Activated T-cell treated with anti-CD3 and anti-CD28 coated beads, Interleukin-2, amount 50 U/mL, for 24 hours (primary cell): ENCODE results near the gene CNOT10.
"Not testable (repeated sequence)": the region's sequence is repeated elsewhere in the genome, so short reads cannot be mapped to it uniquely, and the experiment has no call there.

ENCODE experiments used
- DNase-seq: peaks from one replicate; pipeline ENCODE4 v3.0.0-alpha.2; 2020
- H3K27ac Mint-ChIP-seq: 2 replicates; pipeline ENCODE4 v1.8.0; 2020; ENCODE audit warnings: mild to moderate bottlenecking, mixed read lengths
- H3K27me3 Mint-ChIP-seq: 2 replicates; pipeline ENCODE4 v1.8.0; 2020; ENCODE audit warnings: mixed read lengths
- H3K36me3 Mint-ChIP-seq: 2 replicates; pipeline ENCODE4 v1.8.0; 2020; ENCODE audit warnings: low read depth, mixed read lengths
- H3K4me1 Mint-ChIP-seq: 2 replicates; pipeline ENCODE4 v1.8.0; 2020; ENCODE audit warnings: low read depth, mixed read lengths
- H3K4me3 Mint-ChIP-seq: 2 replicates; pipeline ENCODE4 v1.8.0; 2020; ENCODE audit warnings: mild to moderate bottlenecking, moderate library complexity, mixed read lengths
- H3K9me3 Mint-ChIP-seq: 2 replicates; pipeline ENCODE4 v1.8.0; 2020; ENCODE audit warnings: mixed read lengths

The CNOT10 gene

GRCh38 chr3:32758375-32758753 is 73.4 kb downstream of the CNOT10 start:
- no peaks in the 10 kb centered on the region for H3K9me3 Mint-ChIP-seq
- H3K27ac Mint-ChIP-seq = peak overlapping the region; percentile 0
- H3K4me1 Mint-ChIP-seq = peaks cover 8% of the 10 kb centered on the region
- DNase-seq = no peak
- H3K36me3 Mint-ChIP-seq = peaks cover 52% of the 10 kb centered on the region
- H3K4me3 Mint-ChIP-seq = no peak overlapping the region
- no peaks in the 10 kb centered on the region for H3K27me3 Mint-ChIP-seq

- H3K4me3 Mint-ChIP-seq = no peak overlapping the region
- no peaks in the 10 kb centered on the region for H3K27me3 Mint-ChIP-seq
- H3K27ac Mint-ChIP-seq = no peak overlapping the region
- peaks cover 8% of the 10 kb centered on the region for H3K4me1 Mint-ChIP-seq
- H3K9me3 Mint-ChIP-seq = no peaks in the 10 kb centered on the region
- DNase-seq = no peak
- peaks cover 52% of the 10 kb centered on the region for H3K36me3 Mint-ChIP-seq
Observed at GRCh38 chr3:32759342-32759741, 74.4 kb downstream of the CNOT10 start.

- Mint-ChIP-seq H3K36me3 (peaks cover 69% of the 10 kb centered on the region), H3K9me3 (no peaks in the 10 kb centered on the region), H3K27ac (no peak overlapping the region), H3K4me3 (no peak overlapping the region), H3K27me3 (no peaks in the 10 kb centered on the region), H3K4me1 (no peaks in the 10 kb centered on the region)
- no peak for DNase-seq
Observed at GRCh38 chr3:32764481-32764880, 79.5 kb downstream of the CNOT10 start.

GRCh38 chr3:32778389-32778788 is 93.4 kb downstream of the CNOT10 start:
- Mint-ChIP-seq H3K9me3 (no peaks in the 10 kb centered on the region), H3K4me1 (peaks cover 16% of the 10 kb centered on the region), H3K27ac (no peak overlapping the region), H3K4me3 (no peak overlapping the region), H3K36me3 (peaks cover 26% of the 10 kb centered on the region), H3K27me3 (peaks cover 19% of the 10 kb centered on the region)
- no peak for DNase-seq

GRCh38 chr3:32780071-32780734 is 95.2 kb downstream of the CNOT10 start:
- no peak for DNase-seq
- Mint-ChIP-seq H3K27ac (no peak overlapping the region), H3K4me1 (peaks cover 16% of the 10 kb centered on the region), H3K27me3 (peaks cover 19% of the 10 kb centered on the region), H3K36me3 (peaks cover 10% of the 10 kb centered on the region), H3K9me3 (no peaks in the 10 kb centered on the region), H3K4me3 (peak overlapping the region; percentile 82)

- H3K9me3 Mint-ChIP-seq = no peaks in the 10 kb centered on the region
- peaks cover 16% of the 10 kb centered on the region for H3K4me1 Mint-ChIP-seq
- peaks cover 19% of the 10 kb centered on the region for H3K27me3 Mint-ChIP-seq
- peak overlapping the region; percentile 82 for H3K4me3 Mint-ChIP-seq
- H3K27ac Mint-ChIP-seq = peak overlapping the region; percentile 20
- DNase-seq = no peak
- peaks cover 6% of the 10 kb centered on the region for H3K36me3 Mint-ChIP-seq
Observed at GRCh38 chr3:32780735-32781210, 95.8 kb downstream of the CNOT10 start.

GRCh38 chr3:32781211-32781968 is 96.4 kb downstream of the CNOT10 start:
- peak overlapping the region; percentile 82 for H3K4me3 Mint-ChIP-seq
- DNase-seq = peak; percentile 85
- no peaks in the 10 kb centered on the region for H3K36me3 Mint-ChIP-seq
- no peaks in the 10 kb centered on the region for H3K9me3 Mint-ChIP-seq
- H3K27ac Mint-ChIP-seq = peak overlapping the region; percentile 20
- H3K4me1 Mint-ChIP-seq = peaks cover 16% of the 10 kb centered on the region
- peaks cover 19% of the 10 kb centered on the region for H3K27me3 Mint-ChIP-seq

- Mint-ChIP-seq H3K27me3 (peaks cover 19% of the 10 kb centered on the region), H3K4me1 (peaks cover 16% of the 10 kb centered on the region)
- not testable (repeated sequence) for H3K27ac Mint-ChIP-seq, H3K4me3 Mint-ChIP-seq, H3K9me3 Mint-ChIP-seq, DNase-seq, H3K36me3 Mint-ChIP-seq
Observed at GRCh38 chr3:32781969-32782270, 96.9 kb downstream of the CNOT10 start.

- Mint-ChIP-seq H3K36me3 (no peaks in the 10 kb centered on the region), H3K4me1 (peaks cover 16% of the 10 kb centered on the region), H3K9me3 (no peaks in the 10 kb centered on the region), H3K27me3 (peaks cover 19% of the 10 kb centered on the region), H3K4me3 (no peak overlapping the region), H3K27ac (no peak overlapping the region)
- no peak for DNase-seq
Observed at GRCh38 chr3:32782407-32782806, 97.4 kb downstream of the CNOT10 start.

- no peaks in the 10 kb centered on the region for H3K36me3 Mint-ChIP-seq
- H3K27me3 Mint-ChIP-seq = no peaks in the 10 kb centered on the region
- no peak overlapping the region for H3K4me3 Mint-ChIP-seq
- no peaks in the 10 kb centered on the region for H3K4me1 Mint-ChIP-seq
- no peaks in the 10 kb centered on the region for H3K9me3 Mint-ChIP-seq
- H3K27ac Mint-ChIP-seq = no peak overlapping the region
- DNase-seq = no peak
Observed at GRCh38 chr3:32791833-32792232, 106.8 kb downstream of the CNOT10 start.

- Mint-ChIP-seq H3K9me3 (no peaks in the 10 kb centered on the region), H3K27ac (no peak overlapping the region), H3K4me1 (no peaks in the 10 kb centered on the region), H3K27me3 (no peaks in the 10 kb centered on the region), H3K4me3 (no peak overlapping the region), H3K36me3 (no peaks in the 10 kb centered on the region)
- DNase-seq = no peak
Observed at GRCh38 chr3:32794487-32795308, 109.7 kb downstream of the CNOT10 start.

- not testable (repeated sequence) for H3K27ac Mint-ChIP-seq, H3K27me3 Mint-ChIP-seq, H3K4me3 Mint-ChIP-seq, H3K36me3 Mint-ChIP-seq, DNase-seq, H3K9me3 Mint-ChIP-seq, H3K4me1 Mint-ChIP-seq
Observed at GRCh38 chr3:32796384-32796950, 111.5 kb downstream of the CNOT10 start.

- Mint-ChIP-seq H3K9me3 (no peaks in the 10 kb centered on the region), H3K4me1 (no peaks in the 10 kb centered on the region), H3K4me3 (no peak overlapping the region), H3K36me3 (no peaks in the 10 kb centered on the region), H3K27me3 (peaks cover under 1% of the 10 kb centered on the region), H3K27ac (no peak overlapping the region)
- DNase-seq = no peak
Observed at GRCh38 chr3:32797776-32798175, 112.8 kb downstream of the CNOT10 start.

- H3K4me3 Mint-ChIP-seq = not testable (repeated sequence)
Observed at GRCh38 chr3:32801440-32801839, 116.5 kb downstream of the CNOT10 start.

More at GRCh38 chr3:32801440-32801839, 116.5 kb downstream of the CNOT10 start:
- H3K36me3 Mint-ChIP-seq, H3K27me3 Mint-ChIP-seq, H3K4me1 Mint-ChIP-seq, H3K27ac Mint-ChIP-seq, DNase-seq, H3K9me3 Mint-ChIP-seq: not testable (repeated sequence)
